ENCODE measurements around the gene SFXN2.

SFXN2 gene

DNA sequence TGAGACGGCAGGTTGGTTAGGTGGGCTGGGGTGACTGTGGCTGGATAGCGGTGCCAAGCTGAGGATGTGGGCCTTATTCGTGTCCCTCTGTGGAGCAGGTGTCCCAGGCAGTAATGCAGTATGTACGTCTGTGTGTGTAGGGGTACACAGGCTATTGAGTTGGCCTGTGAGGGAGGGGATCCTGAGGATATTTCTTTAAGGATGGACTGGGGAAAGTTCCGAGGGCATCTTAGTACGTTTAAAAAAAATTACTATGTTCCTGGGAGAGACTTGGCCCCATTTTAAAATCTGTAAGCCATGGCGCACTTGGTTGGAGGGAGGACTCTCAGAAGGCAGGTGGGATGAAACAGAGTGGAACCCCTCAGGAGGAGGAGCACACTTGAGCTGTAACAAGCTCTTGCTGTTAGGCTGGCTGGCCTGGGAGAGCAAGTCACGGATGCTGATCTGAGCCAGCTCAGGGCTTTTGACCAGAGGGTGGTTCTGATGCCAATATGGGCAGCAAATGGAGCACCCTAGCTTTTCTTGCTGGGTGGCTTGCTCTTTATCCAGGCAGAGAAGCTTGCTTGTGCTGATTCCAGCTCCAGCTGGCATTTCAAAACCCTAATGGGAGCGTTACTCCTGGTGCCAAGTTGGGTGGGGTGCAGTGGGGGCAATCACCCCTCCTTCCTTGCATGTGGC, 30.1 kb downstream of the SFXN2 start:
- ChIA-PET CTCF (no interaction called here), POLR2A (interaction anchor here (1.4 kb wide), 1 partner anchor 100 kb away, joined by 3 read pairs; the partner anchor contains the start of gene TRIM8)
- no peak for DNase-seq (ENCODE audit: extremely low spot score)
- TF ChIP-seq ARNT (IDR thresholded peaks at IDR 0.05) (no peak), LEF1 (IDR thresholded peaks at IDR 0.05; ENCODE audit: borderline replicate concordance) (no peak), SP1 (IDR thresholded peaks at IDR 0.05) (no peak), TARDBP (IDR thresholded peaks at IDR 0.05) (no peak), CTBP1 (IDR thresholded peaks at IDR 0.05; ENCODE audit: borderline replicate concordance) (no peak), HDGF (IDR thresholded peaks at IDR 0.05; ENCODE audit: borderline replicate concordance) (no peak), FOXM1 (IDR thresholded peaks at IDR 0.05; ENCODE audit: borderline replicate concordance) (no peak)

- TF ChIP-seq SUZ12 (IDR thresholded peaks at IDR 0.05) (no peak), HDGF (IDR thresholded peaks at IDR 0.05; ENCODE audit: borderline replicate concordance) (no peak)
- no peak for DNase-seq (ENCODE audit: extremely low spot score)
- ChIA-PET CTCF (no interaction called here), POLR2A (interaction anchor here (1.4 kb wide), 1 partner anchor 101 kb away, joined by 3 read pairs; the partner anchor contains the start of gene TRIM8)
Observed at GRCh38 chr10:102745157-102745556, 30.7 kb downstream of the SFXN2 start.

DNA sequence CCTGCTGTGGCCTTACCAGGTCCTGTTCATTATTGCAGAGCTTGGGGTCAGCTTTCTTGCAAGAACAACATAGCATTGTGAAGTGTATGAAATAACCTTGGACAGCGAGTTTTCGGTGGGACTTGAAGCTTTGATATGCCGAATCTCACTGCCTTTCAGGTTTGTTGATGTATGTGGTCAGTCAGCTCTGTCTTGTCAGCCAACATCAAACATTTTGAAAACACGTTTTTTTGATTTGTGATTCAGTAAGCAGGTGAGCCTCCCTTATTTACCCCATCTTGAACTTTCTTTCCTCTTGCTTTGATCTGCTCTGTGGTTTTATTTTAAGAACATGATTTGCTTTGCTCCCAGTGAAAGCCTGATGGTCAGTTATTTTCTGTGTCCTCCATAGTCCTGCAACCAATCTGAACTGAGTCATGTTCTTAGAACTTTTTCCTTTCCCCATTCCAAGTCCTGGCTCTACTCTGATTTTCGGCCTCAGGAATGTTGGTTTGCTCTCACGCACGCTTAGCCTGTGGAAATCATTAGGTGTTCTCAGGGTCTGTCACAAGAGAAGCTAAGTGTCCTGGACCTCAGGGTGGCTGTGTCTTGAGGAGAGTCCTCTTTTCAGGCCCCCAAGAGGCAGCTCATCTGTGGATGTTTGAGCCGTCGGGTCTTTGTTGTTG, 38.0 kb downstream of the SFXN2 start:
- ChIA-PET POLR2A (no interaction called here), CTCF (interaction anchor here (0.6 to 1.3 kb wide), 3 partner anchors 12 to 83 kb away, joined by 3 to 6 read pairs (median 5); no protein-coding TSS in a partner anchor)
- TF ChIP-seq ZNF384 (IDR thresholded peaks at IDR 0.05): no peak
- no peak for TF ChIP-seq PKNOX1 (IDR thresholded peaks at IDR 0.05)
- TF ChIP-seq FOXK2 (IDR thresholded peaks at IDR 0.05): no peak
- TF ChIP-seq BHLHE40 (IDR thresholded peaks at IDR 0.05; ENCODE audit: borderline replicate concordance): no peak
- TF ChIP-seq SP1 (IDR thresholded peaks at IDR 0.05): no peak
- no peak for TF ChIP-seq L3MBTL2 (conservative IDR thresholded peaks at IDR 0.05)
- TF ChIP-seq ARNT (IDR thresholded peaks at IDR 0.05): no peak
- TF ChIP-seq SUZ12 (IDR thresholded peaks at IDR 0.05): no peak
- no peak for TF ChIP-seq FOXM1 (IDR thresholded peaks at IDR 0.05; ENCODE audit: borderline replicate concordance)
- TF ChIP-seq LEF1 (IDR thresholded peaks at IDR 0.05; ENCODE audit: borderline replicate concordance): no peak
- no peak for TF ChIP-seq ELF4 (IDR thresholded peaks at IDR 0.05)
- TF ChIP-seq TARDBP (IDR thresholded peaks at IDR 0.05): no peak
- DNase-seq (ENCODE audit: extremely low spot score): no peak

- no peak for TF ChIP-seq FOXM1 (IDR thresholded peaks at IDR 0.05; ENCODE audit: borderline replicate concordance)
- no peak for TF ChIP-seq FOXA1 (IDR thresholded peaks at IDR 0.05)
- no peak for TF ChIP-seq CTBP1 (IDR thresholded peaks at IDR 0.05; ENCODE audit: borderline replicate concordance)
- no peak for TF ChIP-seq SUZ12 (IDR thresholded peaks at IDR 0.05)
- no peak for TF ChIP-seq ZNF384 (IDR thresholded peaks at IDR 0.05)
- TF ChIP-seq NFRKB (IDR thresholded peaks at IDR 0.05): no peak
- TF ChIP-seq ARNT (IDR thresholded peaks at IDR 0.05): no peak
- no peak for TF ChIP-seq BHLHE40 (IDR thresholded peaks at IDR 0.05; ENCODE audit: borderline replicate concordance)
- TF ChIP-seq LEF1 (IDR thresholded peaks at IDR 0.05; ENCODE audit: borderline replicate concordance): no peak
- TF ChIP-seq L3MBTL2 (conservative IDR thresholded peaks at IDR 0.05): no peak
- no peak for TF ChIP-seq PKNOX1 (IDR thresholded peaks at IDR 0.05)
- TF ChIP-seq HDGF (IDR thresholded peaks at IDR 0.05; ENCODE audit: borderline replicate concordance): no peak
- TF ChIP-seq TARDBP (IDR thresholded peaks at IDR 0.05): no peak
- TF ChIP-seq ELF4 (IDR thresholded peaks at IDR 0.05): no peak
- no peak for TF ChIP-seq FOXK2 (IDR thresholded peaks at IDR 0.05)
- TF ChIP-seq SP1 (IDR thresholded peaks at IDR 0.05): no peak
- CTCF ChIA-PET: interaction anchor here (0.6 to 1.6 kb wide), 7 partner anchors 11 to 149 kb away, joined by 3 to 6 read pairs (median 3); no protein-coding TSS in a partner anchor
Observed at GRCh38 chr10:102752934-102753664, 38.7 kb downstream of the SFXN2 start.

GRCh38 chr10:102753718-102754117, 39.3 kb downstream of the SFXN2 start:
- CTCF ChIA-PET: interaction anchor here (0.6 to 1.6 kb wide), 6 partner anchors 11 to 148 kb away, joined by 3 to 6 read pairs (median 4); no protein-coding TSS in a partner anchor

More at GRCh38 chr10:102752934-102753664, 38.7 kb downstream of the SFXN2 start:
- POLR2A ChIA-PET: no interaction called here
- DNase-seq (ENCODE audit: extremely low spot score): peak; percentile 63

More at GRCh38 chr10:102753718-102754117, 39.3 kb downstream of the SFXN2 start:
- no peak for DNase-seq (ENCODE audit: extremely low spot score)
- POLR2A ChIA-PET: no interaction called here
- no peak for TF ChIP-seq CTBP1 (IDR thresholded peaks at IDR 0.05; ENCODE audit: borderline replicate concordance)
- no peak for TF ChIP-seq TARDBP (IDR thresholded peaks at IDR 0.05)
- no peak for TF ChIP-seq ARNT (IDR thresholded peaks at IDR 0.05)
- TF ChIP-seq HDGF (IDR thresholded peaks at IDR 0.05; ENCODE audit: borderline replicate concordance): no peak
- no peak for TF ChIP-seq FOXA1 (IDR thresholded peaks at IDR 0.05)
- TF ChIP-seq ZNF384 (IDR thresholded peaks at IDR 0.05): no peak
- TF ChIP-seq LEF1 (IDR thresholded peaks at IDR 0.05; ENCODE audit: borderline replicate concordance): no peak
- TF ChIP-seq SUZ12 (IDR thresholded peaks at IDR 0.05): no peak
- no peak for TF ChIP-seq FOXM1 (IDR thresholded peaks at IDR 0.05; ENCODE audit: borderline replicate concordance)
- no peak for TF ChIP-seq NFRKB (IDR thresholded peaks at IDR 0.05)
- no peak for TF ChIP-seq FOXK2 (IDR thresholded peaks at IDR 0.05)
- TF ChIP-seq ELF4 (IDR thresholded peaks at IDR 0.05): no peak
- no peak for TF ChIP-seq SP1 (IDR thresholded peaks at IDR 0.05)
- no peak for TF ChIP-seq PKNOX1 (IDR thresholded peaks at IDR 0.05)
- TF ChIP-seq BHLHE40 (IDR thresholded peaks at IDR 0.05; ENCODE audit: borderline replicate concordance): no peak
- no peak for TF ChIP-seq L3MBTL2 (conservative IDR thresholded peaks at IDR 0.05)

Measured in HEK293T (cell line).